Retinal pigment epithelial cell (primary cell): ENCODE data around the gene MS4A15.

Experiments used
- DNase-seq: peaks from one replicate; pipeline ENCODE4 v3.0.0-alpha.2; 2010; ENCODE audit warnings: low read depth
- H3K4me3 ChIP-seq: 2 replicates; pipeline ENCODE4 v1.5.1; 2011; ENCODE audit warnings: mild to moderate bottlenecking, low read length, control low read depth, moderate library complexity
- CTCF ChIP-seq: conservative IDR thresholded peaks from 2 replicates; pipeline ENCODE4 v1.5.1; 2011; ENCODE audit warnings: low read depth, low read length, control low read depth, inconsistent platforms

The MS4A15 gene

GRCh38 chr11:60768202-60768601, 11.5 kb downstream of the MS4A15 start:
- DNase-seq, result no peak
- no peak for TF ChIP-seq CTCF
- H3K4me3 ChIP-seq, result no peak overlapping the region

GRCh38 chr11:60769273-60769672, 12.6 kb downstream of the MS4A15 start:
- DNase-seq, result no peak
- no peak for TF ChIP-seq CTCF
- no peak overlapping the region for H3K4me3 ChIP-seq

DNA sequence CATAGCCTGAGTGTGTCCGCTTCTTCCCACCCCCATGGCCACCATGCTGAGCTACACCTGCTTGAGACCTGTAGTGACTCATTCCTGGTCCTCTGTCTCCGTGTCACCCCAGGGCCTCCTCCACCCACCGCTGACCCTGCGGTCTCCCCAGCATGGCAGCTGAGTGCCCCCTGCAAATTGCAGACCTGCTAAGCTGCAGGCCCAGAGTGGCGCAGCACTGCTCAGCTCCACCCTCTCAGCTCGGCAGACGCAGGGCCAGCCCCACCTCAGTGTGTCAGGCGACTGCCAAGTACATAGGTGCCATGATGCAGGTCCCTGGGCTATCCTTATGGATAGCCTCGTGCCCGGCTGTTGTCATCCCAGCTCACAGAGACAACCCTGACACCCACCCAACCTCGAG, 13.1 kb downstream of the MS4A15 start:
- no peak overlapping the region for H3K4me3 ChIP-seq
- TF ChIP-seq CTCF, result no peak
- no peak for DNase-seq

DNA sequence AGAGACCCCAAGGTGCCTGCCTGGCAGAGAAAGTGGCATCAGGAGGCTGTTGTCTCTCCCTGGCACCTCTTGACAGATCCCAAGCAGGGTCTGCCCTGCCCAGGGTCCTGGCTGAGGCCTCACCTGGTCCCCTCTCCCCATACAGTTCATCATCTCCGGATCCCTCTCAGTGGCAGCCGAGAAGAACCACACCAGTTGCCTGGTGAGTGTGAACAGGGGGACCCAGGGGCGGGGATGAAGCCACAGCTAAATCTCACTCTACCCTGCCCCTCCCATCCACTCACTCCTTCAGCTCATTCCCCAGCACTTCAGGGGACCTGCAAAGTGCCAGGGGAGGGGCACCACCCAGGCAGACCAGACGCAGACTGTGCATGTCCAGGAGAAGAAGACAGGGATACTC, 14.5 kb downstream of the MS4A15 start:
- no peak for DNase-seq
- TF ChIP-seq CTCF, result no peak
- no peak overlapping the region for H3K4me3 ChIP-seq

- TF ChIP-seq CTCF, result no peak
- H3K4me3 ChIP-seq, result no peak overlapping the region
- DNase-seq, result no peak
Measured at GRCh38 chr11:60771879-60772525, 15.3 kb downstream of the MS4A15 start.

GRCh38 chr11:60772666-60773065, 16.0 kb downstream of the MS4A15 start:
- H3K4me3 ChIP-seq, result no peak overlapping the region
- DNase-seq, result no peak
- no peak for TF ChIP-seq CTCF

- no peak for DNase-seq
- H3K4me3 ChIP-seq, result no peak overlapping the region
- TF ChIP-seq CTCF, result no peak
Measured at GRCh38 chr11:60774726-60775125, 18.1 kb downstream of the MS4A15 start.
